HK-2 (cell line): ENCODE results near the gene PDE4D.
A peak's percentile ranks its signal among the peaks of the same experiment; 100 is the strongest.

ENCODE experiments used
- DNase-seq: peaks from one replicate; pipeline ENCODE4 v3.0.0-alpha.2; 2018; ENCODE audit not compliant: unreplicated experiment

PDE4D gene

GRCh38 chr5:59178071-59178470 lies 715.5 kb downstream of the PDE4D start:
- DNase-seq = no peak

GRCh38 chr5:59177644-59178043 lies 715.9 kb downstream of the PDE4D start:
- no peak for DNase-seq

- DNase-seq = peak; percentile 4
Observed at GRCh38 chr5:59174248-59174844, 719.2 kb downstream of the PDE4D start.

- no peak for DNase-seq
Observed at GRCh38 chr5:59173578-59173977, 719.9 kb downstream of the PDE4D start.

GRCh38 chr5:59171131-59171530 lies 722.4 kb downstream of the PDE4D start:
- DNase-seq = no peak

GRCh38 chr5:59169768-59170150 lies 723.8 kb downstream of the PDE4D start:
- no peak for DNase-seq

GRCh38 chr5:59169081-59169767 lies 724.3 kb downstream of the PDE4D start:
- no peak for DNase-seq

- DNase-seq = no peak
Observed at GRCh38 chr5:59168067-59168466, 725.5 kb downstream of the PDE4D start.

GRCh38 chr5:59164041-59164830 lies 729.3 kb downstream of the PDE4D start:
- no peak for DNase-seq

- DNase-seq = no peak
Observed at GRCh38 chr5:59161221-59162105, 732.1 kb downstream of the PDE4D start.

GRCh38 chr5:59158637-59159391 lies 734.7 kb downstream of the PDE4D start:
- no peak for DNase-seq

GRCh38 chr5:59158165-59158564 lies 735.4 kb downstream of the PDE4D start:
- DNase-seq = no peak

- DNase-seq = no peak
Observed at GRCh38 chr5:59157068-59157467, 736.5 kb downstream of the PDE4D start.

GRCh38 chr5:59152701-59153245 lies 740.8 kb downstream of the PDE4D start:
- DNase-seq = no peak

- DNase-seq = no peak
Observed at GRCh38 chr5:59151162-59151889, 742.2 kb downstream of the PDE4D start.

- DNase-seq = no peak
Observed at GRCh38 chr5:59149827-59150226, 743.7 kb downstream of the PDE4D start.

- no peak for DNase-seq
Observed at GRCh38 chr5:59149271-59149670, 744.3 kb downstream of the PDE4D start.

- no peak for DNase-seq
Observed at GRCh38 chr5:59146729-59147128, 746.8 kb downstream of the PDE4D start.

- DNase-seq = no peak
Observed at GRCh38 chr5:59143926-59144333, 749.6 kb downstream of the PDE4D start.

GRCh38 chr5:59142927-59143326 lies 750.6 kb downstream of the PDE4D start:
- DNase-seq = no peak
